HG03571 (cell line): ENCODE data around the gene SLC37A1.

ENCODE experiments used
- ATAC-seq: cut with Tn5 transposase; IDR thresholded peaks from one replicate; pipeline ENCODE4 v1.9.1; 2021; ENCODE audit not compliant: unreplicated experiment

SLC37A1 gene

GRCh38 chr21:42590431-42591131, 76.9 kb downstream of the SLC37A1 start:
- no peak for ATAC-seq

GRCh38 chr21:42591170-42591869, 77.7 kb downstream of the SLC37A1 start:
- no peak for ATAC-seq

GRCh38 chr21:42592156-42592820, 78.6 kb downstream of the SLC37A1 start:
- ATAC-seq = no peak

GRCh38 chr21:42593007-42593814, 79.6 kb downstream of the SLC37A1 start:
- ATAC-seq = no peak

- ATAC-seq = no peak
Observed at GRCh38 chr21:42594616-42595282, 81.1 kb downstream of the SLC37A1 start.

- no peak for ATAC-seq
Observed at GRCh38 chr21:42595283-42596187, 81.9 kb downstream of the SLC37A1 start.

- no peak for ATAC-seq
Observed at GRCh38 chr21:42596657-42597056, 83.0 kb downstream of the SLC37A1 start.

- ATAC-seq = no peak
Observed at GRCh38 chr21:42597487-42598158, 84.0 kb downstream of the SLC37A1 start.

GRCh38 chr21:42598159-42598735, 84.6 kb downstream of the SLC37A1 start:
- no peak for ATAC-seq

GRCh38 chr21:42599486-42599885, 85.8 kb downstream of the SLC37A1 start:
- ATAC-seq = no peak

- no peak for ATAC-seq
Observed at GRCh38 chr21:42599962-42600361, 86.3 kb downstream of the SLC37A1 start.

- ATAC-seq = no peak
Observed at GRCh38 chr21:42601656-42602055, 88.0 kb downstream of the SLC37A1 start.

GRCh38 chr21:42607102-42607501, 93.5 kb downstream of the SLC37A1 start:
- ATAC-seq = no peak

- ATAC-seq = no peak
Observed at GRCh38 chr21:42607525-42608102, 94.0 kb downstream of the SLC37A1 start.

GRCh38 chr21:42608446-42608845, 94.8 kb downstream of the SLC37A1 start:
- no peak for ATAC-seq

- no peak for ATAC-seq
Observed at GRCh38 chr21:42609811-42610210, 96.2 kb downstream of the SLC37A1 start.

- ATAC-seq = no peak
Observed at GRCh38 chr21:42611852-42612251, 98.2 kb downstream of the SLC37A1 start.

GRCh38 chr21:42612390-42612789, 98.7 kb downstream of the SLC37A1 start:
- ATAC-seq = no peak
